ENCODE results near the gene C1orf210.

- TF ChIP-seq POLR2AphosphoS5 (IDR thresholded peaks at IDR 0.05; ENCODE audit: borderline replicate concordance, low read depth, low read length), result no peak
- TF ChIP-seq EZH2 (IDR thresholded peaks at IDR 0.05), result no peak
- TF ChIP-seq FOXP2 (optimal IDR thresholded peaks at IDR 0.05; ENCODE audit: control extremely low read depth, extremely low read length, insufficient read depth), result no peak
Observed at GRCh38 chr1:43232482-43232881, 52.9 kb downstream of the C1orf210 start.

Measured in SK-N-MC (cell line).